ENCODE measurements around the gene CTNNBL1.
"Not testable (repeated sequence)": the region's sequence is repeated elsewhere in the genome, so short reads cannot be mapped to it uniquely, and the experiment has no call there.

The CTNNBL1 gene

GRCh38 chr20:37711001-37711400 is 17.2 kb downstream of the CTNNBL1 start:
- no peak overlapping the region for H3K4me3 ChIP-seq (replicated peaks; ENCODE audit: low read depth, low read length)
- TF ChIP-seq, protein P1, sequence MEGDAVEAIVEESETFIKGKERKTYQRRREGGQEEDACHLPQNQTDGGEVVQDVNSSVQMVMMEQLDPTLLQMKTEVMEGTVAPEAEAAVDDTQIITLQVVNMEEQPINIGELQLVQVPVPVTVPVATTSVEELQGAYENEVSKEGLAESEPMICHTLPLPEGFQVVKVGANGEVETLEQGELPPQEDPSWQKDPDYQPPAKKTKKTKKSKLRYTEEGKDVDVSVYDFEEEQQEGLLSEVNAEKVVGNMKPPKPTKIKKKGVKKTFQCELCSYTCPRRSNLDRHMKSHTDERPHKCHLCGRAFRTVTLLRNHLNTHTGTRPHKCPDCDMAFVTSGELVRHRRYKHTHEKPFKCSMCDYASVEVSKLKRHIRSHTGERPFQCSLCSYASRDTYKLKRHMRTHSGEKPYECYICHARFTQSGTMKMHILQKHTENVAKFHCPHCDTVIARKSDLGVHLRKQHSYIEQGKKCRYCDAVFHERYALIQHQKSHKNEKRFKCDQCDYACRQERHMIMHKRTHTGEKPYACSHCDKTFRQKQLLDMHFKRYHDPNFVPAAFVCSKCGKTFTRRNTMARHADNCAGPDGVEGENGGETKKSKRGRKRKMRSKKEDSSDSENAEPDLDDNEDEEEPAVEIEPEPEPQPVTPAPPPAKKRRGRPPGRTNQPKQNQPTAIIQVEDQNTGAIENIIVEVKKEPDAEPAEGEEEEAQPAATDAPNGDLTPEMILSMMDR (IDR thresholded peaks at IDR 0.05; ENCODE audit: low read length, missing control alignments): no peak
- peak; percentile 87 for DNase-seq (ENCODE audit: low read depth)

DNA sequence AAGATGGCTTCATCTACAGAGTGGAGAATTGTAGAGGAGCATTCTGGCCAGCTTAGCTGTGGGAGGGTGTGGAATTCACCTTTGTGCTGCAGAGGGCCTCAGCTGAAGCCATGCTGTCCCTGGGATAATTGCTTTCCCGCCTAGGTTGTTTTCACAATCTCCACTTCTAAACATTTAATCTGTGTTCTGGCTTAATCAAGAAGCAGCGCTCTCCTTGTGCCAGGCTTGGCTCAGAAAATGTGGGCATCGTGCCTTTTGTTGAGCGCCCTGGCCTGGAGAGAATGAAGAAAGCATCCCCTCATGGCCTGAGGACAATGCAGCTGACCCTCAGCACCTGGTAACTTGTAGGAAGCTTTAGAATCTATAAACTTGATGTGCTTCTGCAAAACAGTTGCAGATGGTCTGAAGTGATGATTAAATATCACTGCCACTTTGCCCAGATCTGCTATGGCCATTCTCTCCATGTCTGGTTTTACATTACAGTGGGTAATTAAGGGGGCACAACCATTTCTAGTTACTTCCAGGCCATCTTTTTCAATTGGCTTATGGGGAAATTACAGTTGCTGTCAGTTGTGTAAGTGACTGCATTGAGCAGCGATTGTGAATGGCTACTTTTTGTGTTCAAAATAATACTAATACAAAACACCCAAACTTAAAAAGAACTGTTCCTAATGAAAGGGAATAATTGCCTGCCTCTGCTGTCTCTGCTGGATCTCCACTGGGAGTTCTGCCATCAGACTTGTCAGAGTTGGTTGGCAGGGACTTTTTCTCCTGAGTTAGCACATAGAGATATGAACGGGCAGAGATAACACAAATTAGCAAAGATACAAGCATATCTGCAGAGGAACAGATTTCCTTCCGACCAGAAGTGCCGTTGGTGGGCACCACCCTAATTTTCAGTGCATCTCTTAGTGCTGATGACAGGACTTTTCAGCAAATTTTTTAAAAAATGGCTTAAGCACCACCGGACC is 18.4 kb downstream of the CTNNBL1 start:
- DNase-seq (ENCODE audit: low read depth): no peak
- no peak overlapping the region for H3K4me3 ChIP-seq (replicated peaks; ENCODE audit: low read depth, low read length)

DNA sequence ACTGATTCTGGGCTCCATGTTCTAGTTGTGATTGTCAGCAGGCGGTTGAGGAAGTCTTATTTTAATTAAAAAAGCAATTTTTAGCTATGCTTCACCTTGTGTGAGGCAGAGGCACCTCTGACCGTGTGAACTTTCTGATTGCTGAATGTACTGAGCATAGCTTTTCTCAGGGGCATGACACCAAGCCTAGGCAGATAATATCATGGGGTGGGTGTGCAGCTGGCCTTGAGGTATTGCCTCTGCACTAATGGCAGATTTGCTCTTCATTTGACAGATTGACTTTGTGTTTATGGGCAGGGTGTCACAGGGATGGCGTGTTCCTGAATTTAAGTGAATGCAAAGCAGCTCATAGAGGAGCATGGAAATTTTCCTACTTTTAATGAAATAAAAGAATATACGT is 19.6 kb downstream of the CTNNBL1 start:
- TF ChIP-seq, protein P1 (IDR thresholded peaks at IDR 0.05; ENCODE audit: low read length, missing control alignments): no peak
- no peak for DNase-seq (ENCODE audit: low read depth)
- H3K4me3 ChIP-seq (replicated peaks; ENCODE audit: low read depth, low read length): no peak overlapping the region

More for the DNA sequence above, 18.4 kb downstream of the CTNNBL1 start:
- TF ChIP-seq, protein P1 (IDR thresholded peaks at IDR 0.05; ENCODE audit: low read length, missing control alignments): no peak

- H3K4me3 ChIP-seq (replicated peaks; ENCODE audit: low read depth, low read length): no peak overlapping the region
- DNase-seq (ENCODE audit: low read depth): peak; percentile 42
- TF ChIP-seq, protein P1 (IDR thresholded peaks at IDR 0.05; ENCODE audit: low read length, missing control alignments): no peak
Observed at GRCh38 chr20:37714978-37715672, 21.3 kb downstream of the CTNNBL1 start.

- no peak overlapping the region for H3K4me3 ChIP-seq (replicated peaks; ENCODE audit: low read depth, low read length)
- no peak for DNase-seq (ENCODE audit: low read depth)
- TF ChIP-seq, protein P1 (IDR thresholded peaks at IDR 0.05; ENCODE audit: low read length, missing control alignments): no peak
Observed at GRCh38 chr20:37721751-37722150, 27.9 kb downstream of the CTNNBL1 start.

DNA sequence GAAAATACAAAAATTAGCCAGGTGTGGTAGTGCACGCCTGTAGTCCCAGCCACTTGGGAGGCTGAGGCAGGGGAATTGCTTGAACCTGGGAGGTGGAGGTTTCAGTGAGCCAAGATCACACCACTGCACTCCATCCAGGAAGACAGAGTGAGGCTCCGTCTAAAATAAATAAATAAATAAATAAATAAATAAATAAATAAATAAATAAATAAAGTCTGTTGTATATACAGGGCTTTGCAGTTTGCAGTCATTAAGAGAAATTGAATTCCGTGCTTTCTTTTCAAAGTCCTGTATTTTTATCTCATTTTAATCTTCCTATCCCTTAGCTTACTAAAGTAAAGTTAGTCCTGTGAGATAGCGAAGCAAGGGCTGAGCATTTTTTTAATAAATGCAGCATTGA is 28.5 kb downstream of the CTNNBL1 start:
- H3K4me3 ChIP-seq (replicated peaks; ENCODE audit: low read depth, low read length); DNase-seq (ENCODE audit: low read depth): not testable (repeated sequence)

- no peak overlapping the region for H3K4me3 ChIP-seq (replicated peaks; ENCODE audit: low read depth, low read length)
- TF ChIP-seq, protein P1 (IDR thresholded peaks at IDR 0.05; ENCODE audit: low read length, missing control alignments): no peak
- no peak for DNase-seq (ENCODE audit: low read depth)
Observed at GRCh38 chr20:37723668-37724067, 29.8 kb downstream of the CTNNBL1 start.
